ENCODE measurements around the gene ANKRD12.
"Not testable (repeated sequence)": the region's sequence is repeated elsewhere in the genome, so short reads cannot be mapped to it uniquely, and the experiment has no call there.

DNA sequence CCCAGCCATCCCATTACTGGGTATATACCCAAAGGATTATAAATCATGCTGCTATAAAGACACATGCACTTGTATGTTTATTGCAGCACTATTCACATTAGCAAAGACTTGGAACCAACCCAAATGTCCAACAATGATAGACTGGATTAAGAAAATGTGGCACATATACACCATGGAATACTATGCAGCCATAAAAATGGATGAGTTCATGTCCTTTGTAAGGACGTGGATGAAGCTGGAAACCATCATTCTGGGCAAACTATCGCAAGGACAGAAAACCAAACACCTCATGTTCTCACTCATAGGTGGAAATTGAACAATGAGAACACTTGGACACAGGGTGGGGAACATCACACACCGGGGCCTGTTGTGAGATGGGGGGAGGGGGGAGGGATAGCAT, 43.5 kb upstream of the ANKRD12 start:
- TF ChIP-seq HDGF (IDR thresholded peaks at IDR 0.05); YY1 (IDR thresholded peaks at IDR 0.05; ENCODE audit: low read depth, low read length); CTCF (IDR thresholded peaks at IDR 0.05 in 2 of 3, conservative IDR thresholded peaks at IDR 0.05 in 1 of 3; ENCODE audit: control insufficient read depth in 2 of 3, extremely low read depth in 1 of 3, insufficient read depth in 1 of 3, low read depth in 3 of 3, low read length in 3 of 3); SIN3A (IDR thresholded peaks at IDR 0.05; ENCODE audit: low read depth, low read length); SMAD1 (IDR thresholded peaks at IDR 0.05; ENCODE audit: low read depth, partially characterized antibody); TCF12 (IDR thresholded peaks at IDR 0.05; ENCODE audit: low read depth, low read length); USF1 (IDR thresholded peaks at IDR 0.05; ENCODE audit: borderline replicate concordance, extremely low read length, insufficient read depth, low read depth, low read length); CHD4 (IDR thresholded peaks at IDR 0.05); POLR2AphosphoS5 (IDR thresholded peaks at IDR 0.05; ENCODE audit: low read length); MYC (IDR thresholded peaks at IDR 0.05; ENCODE audit: insufficient read depth, insufficient read length, insufficient replicate concordance, low read length, severe bottlenecking): not testable (repeated sequence)
- TF ChIP-seq, protein P1, sequence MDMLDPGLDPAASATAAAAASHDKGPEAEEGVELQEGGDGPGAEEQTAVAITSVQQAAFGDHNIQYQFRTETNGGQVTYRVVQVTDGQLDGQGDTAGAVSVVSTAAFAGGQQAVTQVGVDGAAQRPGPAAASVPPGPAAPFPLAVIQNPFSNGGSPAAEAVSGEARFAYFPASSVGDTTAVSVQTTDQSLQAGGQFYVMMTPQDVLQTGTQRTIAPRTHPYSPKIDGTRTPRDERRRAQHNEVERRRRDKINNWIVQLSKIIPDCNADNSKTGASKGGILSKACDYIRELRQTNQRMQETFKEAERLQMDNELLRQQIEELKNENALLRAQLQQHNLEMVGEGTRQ (IDR thresholded peaks at IDR 0.05; ENCODE audit: borderline replicate concordance, low read depth, low read length), result not testable (repeated sequence)

Data from GM12878 (cell line).